OCI-LY7 (cell line): ENCODE data around the gene H6PD. TPM values are rescaled to one million over a fixed set of nuclear protein-coding genes. Genes with fewer than 3 reads are reported as not detected.

Experiments used
- BruUV-seq: library from RNA; stranded (reverse); fragments of 400-500 nt; replicated peaks from 2 replicates; lab custom pipeline; 2021; lab: Mats Ljungman, UMichigan
- CTCF ChIA-PET: fragments of 300-600 bp; sonication (Branson Sonifier 250); formaldehyde crosslinking; loops from one replicate; lab custom pipeline; 2022; ENCODE audit warnings: antibody characterized with exemption; ENCODE audit not compliant: unreplicated experiment; lab: Charles Lee
- POLR2A ChIA-PET: fragments of 300-600 bp; sonication (Branson Sonifier 250); formaldehyde crosslinking; loops from one replicate; lab custom pipeline; 2022; ENCODE audit warnings: antibody characterized with exemption; lab: Charles Lee
- DNase-seq: peaks from one replicate; pipeline ENCODE4 v3.0.0-alpha.2; 2015; ENCODE audit warnings: low spot score
- H2AFZ ChIP-seq: fragments of 200-600 bp; sonication (generic), shearing (Covaris generic); 2 replicates; pipeline ENCODE4 v1.6.1; 2014; ENCODE audit warnings: mild to moderate bottlenecking, antibody characterized with exemption, low read length, moderate library complexity
- H3K27ac ChIP-seq: fragments of 200-600 bp; sonication (generic); 2 replicates; pipeline ENCODE4 v1.5.1; 2014; ENCODE audit warnings: mixed run types, low read depth, mild to moderate bottlenecking, moderate library complexity, low read length, inconsistent platforms; ENCODE audit not compliant: poor library complexity, severe bottlenecking
- H3K36me3 ChIP-seq: fragments of 200-600 bp; sonication (generic); 2 replicates; pipeline ENCODE4 v1.6.1; 2014; ENCODE audit warnings: mild to moderate bottlenecking, antibody characterized with exemption, low read length, moderate library complexity, mixed read lengths; ENCODE audit not compliant: insufficient read depth
- H3K4me1 ChIP-seq: fragments of 200-600 bp; sonication (generic); 2 replicates; pipeline ENCODE4 v1.5.1; 2014; ENCODE audit warnings: mild to moderate bottlenecking, low read length; ENCODE audit not compliant: insufficient read depth, poor library complexity, severe bottlenecking
- H3K4me2 ChIP-seq: fragments of 200-600 bp; sonication (generic); 2 replicates; pipeline ENCODE4 v1.6.1; 2014; ENCODE audit warnings: mild to moderate bottlenecking, low read length
- H3K4me3 ChIP-seq: fragments of 200-600 bp; sonication (generic); 2 replicates; pipeline ENCODE4 v1.5.1; 2014; ENCODE audit warnings: mild to moderate bottlenecking, low read depth, low read length; ENCODE audit not compliant: poor library complexity, severe bottlenecking
- H3K79me2 ChIP-seq: fragments of 200-600 bp; sonication (generic); 2 replicates; pipeline ENCODE4 v1.6.1; 2016; ENCODE audit warnings: low read depth, mild to moderate bottlenecking, low read length, moderate library complexity, mixed read lengths; ENCODE audit not compliant: insufficient read depth
- H3K9me2 ChIP-seq: fragments of 200-600 bp; sonication (generic); 2 replicates; pipeline ENCODE4 v1.6.1; 2016; ENCODE audit warnings: mild to moderate bottlenecking, low read length, mixed read lengths; ENCODE audit not compliant: insufficient read depth
- H3K9me3 ChIP-seq: fragments of 200-600 bp; sonication (generic); 2 replicates; pipeline ENCODE4 v1.6.1; 2014; ENCODE audit warnings: mild to moderate bottlenecking, mixed run types, low read length, mixed read lengths
- H4K20me1 ChIP-seq: fragments of 200-600 bp; sonication (generic); 2 replicates; pipeline ENCODE4 v1.6.1; 2014; ENCODE audit warnings: mild to moderate bottlenecking, antibody characterized with exemption, low read length, moderate library complexity, mixed read lengths; ENCODE audit not compliant: insufficient read depth
- EZH2phosphoT487 ChIP-seq: fragments of 200-600 bp; sonication (generic); IDR thresholded peaks from 2 replicates; pipeline ENCODE4 v1.6.1; 2018; ENCODE audit warnings: low read depth, borderline replicate concordance, mild to moderate bottlenecking, mixed run types, antibody characterized with exemption, low read length, moderate library complexity, mixed read lengths
- intact Hi-C: fragments of 100-400 bp; cut with micrococcal nuclease; formaldehyde crosslinking; loops from one replicate; pipeline ENCODE4 v1.10.0; 2022; ENCODE audit not compliant: unreplicated experiment
- total RNA-seq, 2 experiments: library from RNA; depleted of rRNA in 1 of 2; stranded (reverse); fragments of >200 nt in 1 of 2; shearing (Covaris generic) in 1 of 2; gene quantifications; 2 replicates each; pipeline ENCODE4 v1.2.3, GENCODE V29; 2014 to 2022
- TF ChIP-seq, protein P1 (sequence below): fragments of 200-600 bp; sonication (generic); conservative IDR thresholded peaks from 2 replicates; pipeline ENCODE4 v1.5.1; 2014; ENCODE audit warnings: mild to moderate bottlenecking, antibody characterized with exemption, low read length, moderate library complexity, mixed read lengths

The H6PD gene
- total RNA-seq, 2 experiments from 2014 or later, result 8.5 to 22.1 TPM

DNA sequence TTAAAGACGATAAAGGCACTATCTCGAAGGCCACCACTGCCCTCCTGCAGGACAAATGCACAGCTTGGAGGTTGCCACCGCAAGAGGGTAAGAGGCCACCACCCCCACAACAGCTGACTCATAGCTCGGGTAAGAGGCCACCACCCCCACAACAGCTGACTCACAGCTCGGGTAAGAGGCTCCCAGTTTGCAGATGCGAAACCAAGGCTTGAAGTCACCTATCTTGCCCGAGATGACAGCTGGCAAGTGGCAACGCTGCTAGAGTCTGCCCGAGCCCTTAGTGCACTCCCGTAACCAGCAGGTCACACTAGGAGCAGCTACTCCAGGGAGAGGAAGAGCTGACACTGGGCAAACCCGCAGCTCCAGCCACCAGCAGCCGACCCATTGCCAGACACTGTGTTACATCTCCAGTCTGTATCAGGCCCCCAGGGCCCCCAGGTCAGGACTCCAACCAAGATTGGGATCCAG, 41.0 kb downstream of the H6PD start:
- Histone ChIP-seq H3K4me1 (peaks cover 6% of the 10 kb centered on the region), H3K79me2 (no peaks in the 10 kb centered on the region), H2AFZ (no peak overlapping the region), H4K20me1 (no peaks in the 10 kb centered on the region), H3K4me2 (no peak overlapping the region), H3K27ac (no peak overlapping the region), H3K9me3 (no peaks in the 10 kb centered on the region), H3K36me3 (no peaks in the 10 kb centered on the region), H3K9me2 (no peaks in the 10 kb centered on the region), H3K4me3 (no peak overlapping the region)
- intact Hi-C loops, result no loop called here
- BruUV-seq, result no TSS peak
- ChIA-PET POLR2A (no interaction called here), CTCF (interaction anchor here (0.6 kb wide), 1 partner anchor 186 kb away, joined by 3 read pairs; no protein-coding TSS in a partner anchor)
- TF ChIP-seq, protein P1, sequence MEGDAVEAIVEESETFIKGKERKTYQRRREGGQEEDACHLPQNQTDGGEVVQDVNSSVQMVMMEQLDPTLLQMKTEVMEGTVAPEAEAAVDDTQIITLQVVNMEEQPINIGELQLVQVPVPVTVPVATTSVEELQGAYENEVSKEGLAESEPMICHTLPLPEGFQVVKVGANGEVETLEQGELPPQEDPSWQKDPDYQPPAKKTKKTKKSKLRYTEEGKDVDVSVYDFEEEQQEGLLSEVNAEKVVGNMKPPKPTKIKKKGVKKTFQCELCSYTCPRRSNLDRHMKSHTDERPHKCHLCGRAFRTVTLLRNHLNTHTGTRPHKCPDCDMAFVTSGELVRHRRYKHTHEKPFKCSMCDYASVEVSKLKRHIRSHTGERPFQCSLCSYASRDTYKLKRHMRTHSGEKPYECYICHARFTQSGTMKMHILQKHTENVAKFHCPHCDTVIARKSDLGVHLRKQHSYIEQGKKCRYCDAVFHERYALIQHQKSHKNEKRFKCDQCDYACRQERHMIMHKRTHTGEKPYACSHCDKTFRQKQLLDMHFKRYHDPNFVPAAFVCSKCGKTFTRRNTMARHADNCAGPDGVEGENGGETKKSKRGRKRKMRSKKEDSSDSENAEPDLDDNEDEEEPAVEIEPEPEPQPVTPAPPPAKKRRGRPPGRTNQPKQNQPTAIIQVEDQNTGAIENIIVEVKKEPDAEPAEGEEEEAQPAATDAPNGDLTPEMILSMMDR, result no peak
- TF ChIP-seq EZH2phosphoT487, result no peak
- DNase-seq, result peak; percentile 34

- intact Hi-C loops, result no loop called here
- no TSS peak for BruUV-seq
- no peaks in the 10 kb centered on the region for H4K20me1 ChIP-seq
- H3K4me3 ChIP-seq, result no peak overlapping the region
- H3K9me3 ChIP-seq, result no peaks in the 10 kb centered on the region
- no peak overlapping the region for H3K27ac ChIP-seq
- no peak for DNase-seq
- H3K4me1 ChIP-seq, result peaks cover 6% of the 10 kb centered on the region
- CTCF ChIA-PET, result interaction anchor here (0.6 kb wide), 1 partner anchor 157 kb away, joined by 3 read pairs; no protein-coding TSS in a partner anchor
- no peak for TF ChIP-seq EZH2phosphoT487
- TF ChIP-seq, protein P1, result no peak
- no peak overlapping the region for H3K4me2 ChIP-seq
- H3K9me2 ChIP-seq, result no peaks in the 10 kb centered on the region
- POLR2A ChIA-PET, result no interaction called here
- H2AFZ ChIP-seq, result no peak overlapping the region
- no peaks in the 10 kb centered on the region for H3K36me3 ChIP-seq
- H3K79me2 ChIP-seq, result no peaks in the 10 kb centered on the region
Measured at GRCh38 chr1:9278116-9278515, 43.5 kb downstream of the H6PD start.

- no TSS peak for BruUV-seq
- DNase-seq, result no peak
- intact Hi-C loops, result no loop called here
- Histone ChIP-seq H3K4me3 (no peak overlapping the region), H3K9me3 (no peaks in the 10 kb centered on the region), H2AFZ (no peak overlapping the region), H4K20me1 (no peaks in the 10 kb centered on the region), H3K4me1 (peaks cover 6% of the 10 kb centered on the region), H3K36me3 (no peaks in the 10 kb centered on the region), H3K27ac (no peak overlapping the region), H3K4me2 (no peak overlapping the region), H3K79me2 (no peaks in the 10 kb centered on the region), H3K9me2 (no peaks in the 10 kb centered on the region)
- ChIA-PET CTCF (interaction anchor here (0.6 kb wide), 1 partner anchor 156 kb away, joined by 3 read pairs; no protein-coding TSS in a partner anchor), POLR2A (no interaction called here)
- TF ChIP-seq EZH2phosphoT487, result no peak
- TF ChIP-seq, protein P1, result no peak
Measured at GRCh38 chr1:9278585-9279153, 44.1 kb downstream of the H6PD start.
